ENCODE data around the gene ARHGEF10L.

DNA sequence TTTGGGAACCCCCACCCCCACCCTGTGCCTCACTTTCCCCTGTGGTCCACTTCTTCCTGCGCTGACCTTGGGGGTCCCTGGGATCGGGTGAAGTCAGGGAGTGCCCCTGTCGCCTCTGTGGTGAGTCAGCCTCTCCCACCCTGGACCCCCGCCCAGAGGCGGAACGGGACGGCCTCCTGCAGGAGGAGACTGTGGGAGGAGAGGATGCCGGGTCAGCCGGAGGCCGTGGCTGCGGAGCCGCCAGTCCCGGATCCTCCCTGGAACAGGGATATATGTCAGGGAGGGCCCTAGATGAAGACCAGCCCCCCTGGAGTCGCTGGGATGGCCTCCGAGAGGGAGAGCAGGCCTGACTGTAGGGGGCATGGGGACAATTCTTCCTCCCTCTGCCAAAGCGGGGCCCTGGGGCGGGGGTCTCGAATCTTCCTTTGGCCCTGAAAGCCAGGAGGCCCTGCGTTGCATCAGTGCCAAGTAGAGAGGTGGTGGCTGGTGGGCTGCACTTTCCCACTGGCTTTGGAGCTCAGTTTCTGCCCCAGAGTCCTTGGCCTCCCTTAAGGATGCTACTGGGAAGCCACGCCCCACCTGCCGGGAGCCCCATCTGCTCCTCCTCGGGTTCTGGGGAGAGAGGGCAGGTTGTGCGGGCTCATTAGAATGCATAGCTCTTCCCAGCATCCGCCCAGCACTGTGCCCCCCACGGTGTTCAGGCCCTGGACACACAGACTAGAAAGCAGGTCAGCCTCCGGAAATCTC lies 930 bp downstream of the ARHGEF10L start:
- TF ChIP-seq, protein P1, sequence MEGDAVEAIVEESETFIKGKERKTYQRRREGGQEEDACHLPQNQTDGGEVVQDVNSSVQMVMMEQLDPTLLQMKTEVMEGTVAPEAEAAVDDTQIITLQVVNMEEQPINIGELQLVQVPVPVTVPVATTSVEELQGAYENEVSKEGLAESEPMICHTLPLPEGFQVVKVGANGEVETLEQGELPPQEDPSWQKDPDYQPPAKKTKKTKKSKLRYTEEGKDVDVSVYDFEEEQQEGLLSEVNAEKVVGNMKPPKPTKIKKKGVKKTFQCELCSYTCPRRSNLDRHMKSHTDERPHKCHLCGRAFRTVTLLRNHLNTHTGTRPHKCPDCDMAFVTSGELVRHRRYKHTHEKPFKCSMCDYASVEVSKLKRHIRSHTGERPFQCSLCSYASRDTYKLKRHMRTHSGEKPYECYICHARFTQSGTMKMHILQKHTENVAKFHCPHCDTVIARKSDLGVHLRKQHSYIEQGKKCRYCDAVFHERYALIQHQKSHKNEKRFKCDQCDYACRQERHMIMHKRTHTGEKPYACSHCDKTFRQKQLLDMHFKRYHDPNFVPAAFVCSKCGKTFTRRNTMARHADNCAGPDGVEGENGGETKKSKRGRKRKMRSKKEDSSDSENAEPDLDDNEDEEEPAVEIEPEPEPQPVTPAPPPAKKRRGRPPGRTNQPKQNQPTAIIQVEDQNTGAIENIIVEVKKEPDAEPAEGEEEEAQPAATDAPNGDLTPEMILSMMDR (tag by site-specific recombination; IDR thresholded peaks at IDR 0.05) = no peak; the same call in 1 of the 2 replicates
- TF ChIP-seq, protein P2, sequence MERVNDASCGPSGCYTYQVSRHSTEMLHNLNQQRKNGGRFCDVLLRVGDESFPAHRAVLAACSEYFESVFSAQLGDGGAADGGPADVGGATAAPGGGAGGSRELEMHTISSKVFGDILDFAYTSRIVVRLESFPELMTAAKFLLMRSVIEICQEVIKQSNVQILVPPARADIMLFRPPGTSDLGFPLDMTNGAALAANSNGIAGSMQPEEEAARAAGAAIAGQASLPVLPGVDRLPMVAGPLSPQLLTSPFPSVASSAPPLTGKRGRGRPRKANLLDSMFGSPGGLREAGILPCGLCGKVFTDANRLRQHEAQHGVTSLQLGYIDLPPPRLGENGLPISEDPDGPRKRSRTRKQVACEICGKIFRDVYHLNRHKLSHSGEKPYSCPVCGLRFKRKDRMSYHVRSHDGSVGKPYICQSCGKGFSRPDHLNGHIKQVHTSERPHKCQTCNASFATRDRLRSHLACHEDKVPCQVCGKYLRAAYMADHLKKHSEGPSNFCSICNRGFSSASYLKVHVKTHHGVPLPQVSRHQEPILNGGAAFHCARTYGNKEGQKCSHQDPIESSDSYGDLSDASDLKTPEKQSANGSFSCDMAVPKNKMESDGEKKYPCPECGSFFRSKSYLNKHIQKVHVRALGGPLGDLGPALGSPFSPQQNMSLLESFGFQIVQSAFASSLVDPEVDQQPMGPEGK (tag by site-specific recombination; IDR thresholded peaks at IDR 0.05) = peak; percentile 88
- TF ChIP-seq ZNF121 (tag by site-specific recombination; IDR thresholded peaks at IDR 0.05) (no peak), YY1 (tag by site-specific recombination; IDR thresholded peaks at IDR 0.05) (no peak), ZNF777 (tag by site-specific recombination; IDR thresholded peaks at IDR 0.05; ENCODE audit: borderline replicate concordance) (no peak)
